Peyer's patch (tissue), 4 donors: ENCODE results near the gene RNASEL.

ENCODE experiments used
- CTCF ChIP-seq, 6 experiments: fragments of 450-650 bp in 4 of 6; fragments of 200-600 bp in 2 of 6; sonication (generic) in 1 of 6; IDR thresholded peaks; one replicate each; pipeline ENCODE4 v1.5.1; 2017 to 2019; ENCODE audit warnings: antibody characterized with exemption in 6 of 6, mild to moderate bottlenecking in 3 of 6, moderate library complexity in 1 of 6
- POLR2A ChIP-seq, 2 donors: fragments of 450-650 bp; IDR thresholded peaks; one replicate each; pipeline ENCODE4 v1.5.1; 2017; ENCODE audit warnings: antibody characterized with exemption in 2 of 2, mild to moderate bottlenecking in 2 of 2, moderate library complexity in 2 of 2

DNA sequence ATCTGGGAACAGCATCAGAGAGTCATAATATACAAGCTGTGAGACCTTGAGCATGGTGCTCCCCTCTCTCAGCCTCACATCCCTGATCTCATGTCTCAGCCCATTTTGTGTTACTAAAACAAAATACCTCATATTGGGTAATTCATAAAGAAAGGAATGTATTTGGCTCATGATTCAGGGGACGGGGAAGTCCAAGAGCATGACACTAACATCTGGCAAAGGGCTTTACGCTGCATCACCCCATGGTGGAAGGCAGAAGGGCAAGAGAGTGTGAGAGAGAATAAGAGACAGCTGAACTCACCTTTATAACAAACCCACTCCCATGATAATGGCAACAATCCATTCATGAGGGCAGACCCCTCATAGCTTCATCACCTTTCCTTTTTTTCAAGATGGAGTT is 36.5 kb downstream of the RNASEL start:
- TF ChIP-seq CTCF (IDR thresholded peaks at IDR 0.05) (no peak), POLR2A (IDR thresholded peaks at IDR 0.05) (no peak)
